GM18517 (cell line): ENCODE measurements around the gene PPP1R13L.

ENCODE experiments used
- ATAC-seq: cut with Tn5 transposase; IDR thresholded peaks from one replicate; pipeline ENCODE4 v1.9.1; 2021; ENCODE audit warnings: mild to moderate bottlenecking, moderate library complexity; ENCODE audit not compliant: unreplicated experiment

Gene PPP1R13L, protein sequence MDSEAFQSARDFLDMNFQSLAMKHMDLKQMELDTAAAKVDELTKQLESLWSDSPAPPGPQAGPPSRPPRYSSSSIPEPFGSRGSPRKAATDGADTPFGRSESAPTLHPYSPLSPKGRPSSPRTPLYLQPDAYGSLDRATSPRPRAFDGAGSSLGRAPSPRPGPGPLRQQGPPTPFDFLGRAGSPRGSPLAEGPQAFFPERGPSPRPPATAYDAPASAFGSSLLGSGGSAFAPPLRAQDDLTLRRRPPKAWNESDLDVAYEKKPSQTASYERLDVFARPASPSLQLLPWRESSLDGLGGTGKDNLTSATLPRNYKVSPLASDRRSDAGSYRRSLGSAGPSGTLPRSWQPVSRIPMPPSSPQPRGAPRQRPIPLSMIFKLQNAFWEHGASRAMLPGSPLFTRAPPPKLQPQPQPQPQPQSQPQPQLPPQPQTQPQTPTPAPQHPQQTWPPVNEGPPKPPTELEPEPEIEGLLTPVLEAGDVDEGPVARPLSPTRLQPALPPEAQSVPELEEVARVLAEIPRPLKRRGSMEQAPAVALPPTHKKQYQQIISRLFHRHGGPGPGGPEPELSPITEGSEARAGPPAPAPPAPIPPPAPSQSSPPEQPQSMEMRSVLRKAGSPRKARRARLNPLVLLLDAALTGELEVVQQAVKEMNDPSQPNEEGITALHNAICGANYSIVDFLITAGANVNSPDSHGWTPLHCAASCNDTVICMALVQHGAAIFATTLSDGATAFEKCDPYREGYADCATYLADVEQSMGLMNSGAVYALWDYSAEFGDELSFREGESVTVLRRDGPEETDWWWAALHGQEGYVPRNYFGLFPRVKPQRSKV

DNA sequence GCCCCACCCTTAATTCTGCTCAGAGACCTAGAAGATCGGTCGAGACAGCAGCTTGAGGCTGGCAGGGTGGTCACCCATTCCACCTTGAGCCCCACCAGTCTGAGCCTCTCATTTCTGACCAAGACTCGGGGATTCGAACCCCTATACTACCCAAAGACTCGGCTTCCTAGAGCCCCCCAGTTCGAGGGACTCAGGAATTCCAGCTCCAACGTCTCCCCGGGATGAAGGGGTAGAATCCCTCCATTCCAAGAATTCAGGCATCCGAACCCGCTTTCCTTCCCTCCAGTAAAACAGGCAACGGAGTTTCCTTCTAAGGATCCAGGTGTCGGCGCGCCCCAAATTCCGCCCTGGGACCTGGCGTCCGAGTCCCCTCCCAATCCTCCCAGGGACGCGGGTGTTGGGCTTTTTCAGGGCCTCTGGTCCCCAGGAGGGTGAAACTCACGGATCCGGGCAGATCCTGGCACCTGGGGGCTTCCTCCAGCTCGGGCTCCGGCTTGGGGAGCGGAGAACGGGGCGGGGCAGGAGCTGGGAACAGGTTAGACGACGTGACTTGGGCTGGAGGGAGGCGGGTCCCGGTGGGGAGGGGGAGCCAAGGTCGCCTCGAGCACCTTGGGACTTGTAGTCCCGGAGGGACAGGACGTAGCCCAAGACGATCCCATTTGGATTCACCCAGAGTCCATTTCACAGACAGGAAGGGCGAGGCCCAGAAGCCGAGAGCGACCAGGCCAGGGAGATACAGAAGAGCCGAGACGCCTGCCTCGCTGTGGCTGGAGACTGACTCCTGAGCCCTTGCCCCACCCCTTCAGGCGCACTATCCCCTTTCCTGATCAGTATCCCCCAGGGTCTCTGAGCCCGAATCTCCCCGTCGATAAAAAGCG lies at the start of gene PPP1R13L:
PPP1R13L (minus strand) TSS at position 513 of the 878 bp plus-strand sequence. CDS start 6,751 bp downstream, outside the sequence.
- ATAC-seq, result peak; percentile 2

DNA sequence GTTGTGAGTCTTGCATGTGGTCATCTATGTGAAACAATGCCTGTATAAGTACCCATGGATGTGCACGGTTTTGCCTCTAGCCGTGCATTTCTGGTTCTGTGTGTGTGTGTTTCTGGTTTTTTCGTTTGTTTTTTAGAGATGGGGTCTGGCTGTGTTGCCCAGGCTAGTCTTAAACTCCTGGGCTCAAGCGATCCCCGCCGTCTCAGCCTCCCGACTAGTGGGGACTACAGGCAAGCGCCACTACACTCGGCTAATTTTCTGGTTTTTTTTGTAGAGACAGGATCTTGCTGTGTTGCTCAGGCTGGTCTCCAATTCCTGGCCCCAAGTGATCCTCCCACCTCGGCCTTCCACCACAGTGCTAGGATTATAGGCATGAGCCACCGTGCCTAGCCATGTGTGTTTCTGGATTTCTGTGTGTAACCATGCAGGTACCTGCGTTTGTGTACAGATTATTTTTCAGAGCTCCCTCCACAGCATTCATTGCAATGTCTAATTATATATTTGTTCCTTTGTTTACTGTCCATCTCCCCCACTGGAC lies 47.0 kb upstream of the PPP1R13L start:
- ATAC-seq, result no peak

DNA sequence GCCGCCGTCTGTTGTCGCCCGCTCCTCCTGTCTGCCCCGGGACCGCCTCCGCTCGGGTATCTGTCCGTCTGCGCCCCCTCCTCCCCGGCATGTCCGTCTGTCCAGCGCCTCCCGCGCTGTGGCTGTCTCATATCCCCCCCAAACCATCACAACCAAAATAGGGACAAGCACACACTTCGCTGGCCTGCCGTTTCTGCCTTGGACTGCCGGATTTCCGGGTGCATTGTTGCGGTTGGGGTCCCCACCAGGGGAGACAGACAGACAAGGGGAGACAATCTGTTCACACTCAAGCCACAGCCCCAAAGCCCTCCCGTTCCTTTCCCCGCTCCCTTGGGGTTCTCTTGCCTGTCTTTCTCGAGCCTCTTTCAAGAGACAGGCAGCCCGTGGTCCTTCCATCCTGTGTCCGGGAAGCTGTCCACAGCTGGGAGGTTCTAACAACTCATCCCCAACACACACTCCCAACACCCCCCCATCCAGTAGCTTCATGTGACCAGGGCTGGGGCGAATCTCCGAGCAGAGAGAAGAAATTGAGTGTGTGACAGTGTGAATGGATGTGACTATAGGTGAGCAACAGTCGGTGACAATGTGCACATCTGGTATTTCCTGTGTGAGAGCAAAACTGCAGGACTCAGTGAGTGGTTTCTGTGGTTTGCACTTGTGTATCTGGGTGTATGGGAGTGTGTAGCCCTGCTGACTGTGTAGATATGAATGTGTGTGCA lies 46.4 kb upstream of the PPP1R13L start:
- peak; percentile 24 for ATAC-seq

DNA sequence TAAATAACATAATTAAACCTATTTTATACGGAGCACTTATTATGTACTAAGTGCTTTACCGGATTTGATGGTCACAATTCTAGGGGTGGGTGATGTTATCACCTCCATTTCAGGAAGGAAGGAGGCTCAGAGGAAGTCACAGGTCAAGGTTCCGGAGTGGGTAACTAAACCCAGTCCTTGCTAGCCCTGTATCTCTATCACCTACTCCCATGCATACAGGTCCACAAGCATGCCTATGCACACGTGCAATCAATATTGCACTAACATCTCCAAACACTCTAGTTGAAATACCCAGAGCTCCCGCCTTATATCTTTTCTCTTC lies 45.1 kb upstream of the PPP1R13L start:
- ATAC-seq, result no peak

DNA sequence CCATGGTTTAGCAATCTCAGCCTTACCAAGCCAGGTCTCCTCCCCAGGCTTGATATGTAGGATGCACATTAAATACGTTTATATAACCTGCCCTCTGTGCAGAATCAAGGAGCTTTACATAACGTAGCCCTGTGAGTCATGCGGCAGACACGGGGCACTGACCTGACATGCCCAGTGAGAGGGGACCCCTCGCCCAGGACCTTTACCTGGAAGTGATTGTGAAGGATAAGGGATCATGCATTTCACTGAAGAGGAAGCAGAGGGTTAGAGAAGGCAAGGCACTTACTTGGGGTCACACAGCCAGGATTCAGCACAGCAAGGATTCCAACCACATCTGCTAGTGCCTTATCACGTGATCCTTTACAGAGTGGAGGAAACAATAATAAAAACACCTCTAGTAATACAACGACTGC lies 44.0 kb upstream of the PPP1R13L start:
- no peak for ATAC-seq

GRCh38 chr19:45448425-45448756 lies 43.5 kb upstream of the PPP1R13L start:
- no peak for ATAC-seq

DNA sequence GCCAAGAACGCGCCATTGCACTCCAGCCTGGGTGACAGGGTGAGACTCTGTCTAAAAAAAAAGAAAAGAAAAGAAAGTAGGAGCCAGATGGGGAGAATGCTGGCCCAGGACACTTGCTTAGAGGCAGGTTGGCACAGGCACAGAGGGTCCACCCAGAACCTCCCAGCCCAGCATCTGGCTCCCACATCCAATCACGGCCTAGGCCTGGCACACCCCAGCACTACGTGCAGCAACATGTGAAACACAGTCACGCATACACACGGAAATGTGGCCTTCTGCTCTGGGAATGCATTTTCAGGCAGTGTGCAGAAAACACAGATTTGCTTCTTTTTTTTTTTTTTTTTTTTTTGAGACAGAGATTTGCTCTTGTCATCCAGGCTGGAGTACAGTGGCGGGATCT lies 42.1 kb upstream of the PPP1R13L start:
- no peak for ATAC-seq

DNA sequence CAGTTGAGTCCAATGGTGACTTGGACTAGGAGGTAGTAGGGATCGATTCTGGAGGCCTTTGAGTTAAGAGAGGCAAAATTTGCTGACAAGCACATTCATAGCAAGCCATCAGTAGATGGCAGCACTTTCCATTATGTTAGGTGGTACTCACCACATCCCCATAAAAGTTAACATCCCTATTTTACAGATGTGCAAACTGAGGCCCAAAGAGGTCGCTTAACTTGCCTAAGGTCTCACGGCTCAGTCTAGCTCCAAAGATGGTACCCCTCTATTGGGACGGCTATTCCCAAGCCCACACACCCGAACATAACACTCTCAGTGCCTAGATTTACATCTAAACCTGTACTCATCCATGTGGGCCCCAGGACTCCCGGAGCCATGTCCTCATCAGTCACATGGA lies 41.4 kb upstream of the PPP1R13L start:
- ATAC-seq, result no peak

GRCh38 chr19:45445139-45445538 lies 40.3 kb upstream of the PPP1R13L start:
- ATAC-seq, result no peak

DNA sequence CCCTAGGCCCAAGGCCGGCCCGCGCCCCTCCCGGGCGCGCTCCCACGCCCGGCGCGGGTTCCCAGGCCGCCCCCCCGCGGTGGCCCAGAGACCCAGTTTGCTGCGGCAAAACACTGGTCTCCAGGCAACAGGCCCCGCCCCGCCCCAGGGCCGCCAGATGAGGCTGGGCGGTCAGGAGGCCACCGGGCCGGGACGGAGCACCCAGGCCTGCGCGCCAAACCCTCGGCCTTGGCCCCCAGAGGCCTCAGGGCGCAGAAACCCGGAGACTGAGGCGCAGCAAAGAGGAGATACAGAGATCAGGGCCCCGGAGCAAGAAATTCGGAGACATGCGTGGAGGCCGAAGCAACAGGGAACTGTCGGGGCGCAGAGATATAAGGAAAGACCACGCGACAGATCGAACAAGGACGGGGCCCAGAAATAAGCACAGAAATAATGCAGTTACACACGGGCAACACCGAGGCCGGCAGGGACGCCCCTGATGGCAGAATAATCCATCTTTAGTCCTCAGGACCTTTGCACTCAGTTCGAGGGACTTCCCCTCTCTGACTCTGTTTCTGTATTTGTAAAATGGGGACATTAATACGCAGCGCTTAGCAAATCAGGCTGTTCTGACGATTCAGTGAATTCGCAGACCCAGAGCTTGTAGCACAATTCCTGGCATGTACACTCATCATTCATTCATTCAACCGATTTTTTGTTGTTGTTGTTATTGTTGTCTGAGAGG lies 39.6 kb upstream of the PPP1R13L start:
- ATAC-seq, result no peak

- no peak for ATAC-seq
Observed at GRCh38 chr19:45443462-45444317, 38.8 kb upstream of the PPP1R13L start.

GRCh38 chr19:45442778-45443461 lies 38.1 kb upstream of the PPP1R13L start:
- no peak for ATAC-seq

- no peak for ATAC-seq
Observed at GRCh38 chr19:45442408-45442777, 37.5 kb upstream of the PPP1R13L start.

DNA sequence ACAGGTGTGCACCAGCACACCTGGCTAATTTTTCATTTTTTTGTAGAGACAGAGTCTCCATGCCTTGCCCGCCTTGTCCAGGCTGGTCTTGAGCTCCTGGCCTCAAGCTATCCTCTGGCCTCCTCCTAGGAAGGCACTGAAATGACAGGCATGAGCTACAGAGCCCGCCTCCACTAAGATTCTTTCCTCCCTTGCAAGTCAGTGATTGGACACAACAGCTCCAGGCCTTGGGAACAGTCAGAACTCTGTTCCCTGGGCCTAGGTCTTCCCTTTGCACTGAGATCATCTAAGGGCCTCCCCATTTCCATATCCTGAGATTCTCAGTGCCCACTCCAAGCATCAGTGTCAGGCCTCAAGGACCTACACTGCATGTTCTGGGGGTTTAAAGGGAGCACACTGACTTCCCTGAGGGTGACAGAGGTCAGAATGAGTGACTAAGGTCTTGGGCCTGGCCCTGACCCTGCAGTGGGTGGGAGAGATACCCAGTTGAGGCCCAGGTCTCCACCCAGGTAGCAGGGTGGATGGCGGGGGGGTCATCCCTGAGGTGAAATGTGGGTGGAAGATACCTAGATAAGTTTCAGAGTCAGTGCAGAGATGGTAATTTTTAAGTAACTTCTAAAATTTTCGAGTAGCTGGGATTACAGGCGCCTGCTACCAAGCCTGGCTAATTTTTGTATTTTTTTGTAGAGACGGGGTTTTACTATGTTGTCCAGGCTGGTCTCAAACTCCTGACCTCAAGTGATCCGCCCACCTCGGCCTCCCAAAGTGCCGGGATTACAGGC lies 36.2 kb upstream of the PPP1R13L start:
- no peak for ATAC-seq

- no peak for ATAC-seq
Observed at GRCh38 chr19:45440259-45440638, 35.4 kb upstream of the PPP1R13L start.

- peak; percentile 65 for ATAC-seq
Observed at GRCh38 chr19:45439569-45440258, 34.8 kb upstream of the PPP1R13L start.

- ATAC-seq, result no peak
Observed at GRCh38 chr19:45439190-45439568, 34.3 kb upstream of the PPP1R13L start.
